ENCODE measurements around the gene ETV3L. TPM values are rescaled to one million over a fixed set of nuclear protein-coding genes. Genes with fewer than 3 reads are reported as not detected.

ETV3L gene
- total RNA-seq, 1 experiment from 2014 or later, result not detected

- no TSS peak for BruUV-seq (replicated peaks)
- POLR2A ChIA-PET, result no interaction called here
- H3K36me3 Mint-ChIP-seq (ENCODE audit: insufficient read depth, unreplicated experiment), result no peaks in the 10 kb centered on the region
- no peak overlapping the region for H3K27ac Mint-ChIP-seq (ENCODE audit: low read depth, unreplicated experiment)
- TF ChIP-seq, protein P1, sequence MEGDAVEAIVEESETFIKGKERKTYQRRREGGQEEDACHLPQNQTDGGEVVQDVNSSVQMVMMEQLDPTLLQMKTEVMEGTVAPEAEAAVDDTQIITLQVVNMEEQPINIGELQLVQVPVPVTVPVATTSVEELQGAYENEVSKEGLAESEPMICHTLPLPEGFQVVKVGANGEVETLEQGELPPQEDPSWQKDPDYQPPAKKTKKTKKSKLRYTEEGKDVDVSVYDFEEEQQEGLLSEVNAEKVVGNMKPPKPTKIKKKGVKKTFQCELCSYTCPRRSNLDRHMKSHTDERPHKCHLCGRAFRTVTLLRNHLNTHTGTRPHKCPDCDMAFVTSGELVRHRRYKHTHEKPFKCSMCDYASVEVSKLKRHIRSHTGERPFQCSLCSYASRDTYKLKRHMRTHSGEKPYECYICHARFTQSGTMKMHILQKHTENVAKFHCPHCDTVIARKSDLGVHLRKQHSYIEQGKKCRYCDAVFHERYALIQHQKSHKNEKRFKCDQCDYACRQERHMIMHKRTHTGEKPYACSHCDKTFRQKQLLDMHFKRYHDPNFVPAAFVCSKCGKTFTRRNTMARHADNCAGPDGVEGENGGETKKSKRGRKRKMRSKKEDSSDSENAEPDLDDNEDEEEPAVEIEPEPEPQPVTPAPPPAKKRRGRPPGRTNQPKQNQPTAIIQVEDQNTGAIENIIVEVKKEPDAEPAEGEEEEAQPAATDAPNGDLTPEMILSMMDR (IDR thresholded peaks at IDR 0.05; ENCODE audit: unreplicated experiment), result no peak
- intact Hi-C loops (cut with micrococcal nuclease), result no loop called here
- DNase-seq (ENCODE audit: unreplicated experiment), result no peak
- no peaks in the 10 kb centered on the region for H3K27me3 Mint-ChIP-seq (ENCODE audit: insufficient read depth, unreplicated experiment)
- no peaks in the 10 kb centered on the region for H3K4me1 Mint-ChIP-seq (ENCODE audit: insufficient read depth, unreplicated experiment)
- H3K9me3 Mint-ChIP-seq (ENCODE audit: unreplicated experiment), result no peaks in the 10 kb centered on the region
- no peak overlapping the region for H3K4me3 Mint-ChIP-seq (ENCODE audit: unreplicated experiment)
- CTCF ChIA-PET, result interaction anchor here (1.5 to 19.9 kb wide), 3 partner anchors 9 to 59 kb away, joined by 6 to 805 read pairs (median 419); no protein-coding TSS in a partner anchor
These were observed 45.5 kb upstream of the ETV3L start for GRCh38 chr1:157145076-157145475.

DNA sequence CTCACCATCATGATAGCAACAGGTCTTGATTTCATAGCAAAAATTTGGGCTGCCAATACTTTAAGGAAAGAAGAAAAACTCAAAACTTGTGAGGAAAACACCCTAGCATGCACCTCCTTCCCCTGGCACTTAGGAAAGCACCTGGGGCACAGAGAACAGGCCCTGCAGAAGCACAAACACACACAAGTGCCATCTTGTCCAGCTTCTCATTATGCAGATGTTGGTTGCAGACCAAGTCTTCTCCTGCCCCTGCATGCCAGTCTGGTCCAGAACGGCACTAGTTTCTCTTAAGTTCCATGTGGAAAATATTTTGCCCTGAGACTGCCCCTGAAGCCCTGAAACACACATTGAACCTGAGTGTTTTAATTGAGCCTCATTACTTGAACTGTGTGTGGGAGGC lies 44.9 kb upstream of the ETV3L start:
- CTCF ChIA-PET, result interaction anchor here (0.8 to 19.9 kb wide), 4 partner anchors 8 to 70 kb away, joined by 3 to 805 read pairs (median 212); no protein-coding TSS in a partner anchor
- DNase-seq (ENCODE audit: unreplicated experiment), result no peak
- Mint-ChIP-seq H3K9me3 (ENCODE audit: unreplicated experiment) (no peaks in the 10 kb centered on the region), H3K4me3 (ENCODE audit: unreplicated experiment) (no peak overlapping the region), H3K36me3 (ENCODE audit: insufficient read depth, unreplicated experiment) (no peaks in the 10 kb centered on the region), H3K27me3 (ENCODE audit: insufficient read depth, unreplicated experiment) (no peaks in the 10 kb centered on the region), H3K4me1 (ENCODE audit: insufficient read depth, unreplicated experiment) (no peaks in the 10 kb centered on the region), H3K27ac (ENCODE audit: low read depth, unreplicated experiment) (no peak overlapping the region)
- TF ChIP-seq, protein P1 (IDR thresholded peaks at IDR 0.05; ENCODE audit: unreplicated experiment), result no peak
- intact Hi-C loops (cut with micrococcal nuclease), result no loop called here
- POLR2A ChIA-PET, result interaction anchor here (0.8 kb wide), 1 partner anchor 11 kb away, joined by 4 read pairs; no protein-coding TSS in a partner anchor
- BruUV-seq (replicated peaks), result no TSS peak

DNA sequence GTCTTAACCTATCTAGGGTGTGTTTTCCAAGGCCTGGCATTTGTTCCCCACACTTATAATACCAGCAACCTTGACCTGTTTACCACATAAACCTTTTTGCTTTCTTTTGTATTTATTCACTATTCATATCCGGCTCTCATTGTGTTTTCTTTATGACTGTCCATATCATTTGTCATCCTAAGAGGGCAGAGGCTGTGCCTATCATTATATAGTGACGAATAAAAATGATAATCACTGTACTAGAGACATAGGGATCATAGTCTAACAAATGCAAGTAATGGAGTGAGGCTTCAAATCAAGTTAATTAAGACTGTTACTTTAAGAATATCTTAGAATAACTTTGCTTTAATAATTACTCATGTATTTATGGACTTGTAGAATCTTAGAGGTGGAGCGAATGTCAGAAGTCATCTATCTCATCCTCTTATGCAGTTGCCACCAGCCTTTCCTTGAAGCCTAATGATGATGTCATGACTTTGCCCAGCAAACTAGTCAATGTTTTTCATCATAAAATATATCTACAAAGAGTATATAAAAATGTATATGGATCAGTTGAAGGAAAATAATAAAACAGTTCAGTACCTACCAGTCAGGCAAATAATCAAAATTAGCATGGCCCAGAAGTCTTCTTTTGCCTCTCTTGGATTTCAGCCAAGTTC lies 43.3 kb upstream of the ETV3L start:
- Mint-ChIP-seq H3K4me1 (ENCODE audit: insufficient read depth, unreplicated experiment) (peaks cover 8% of the 10 kb centered on the region), H3K9me3 (ENCODE audit: unreplicated experiment) (no peaks in the 10 kb centered on the region), H3K4me3 (ENCODE audit: unreplicated experiment) (no peak overlapping the region), H3K27me3 (ENCODE audit: insufficient read depth, unreplicated experiment) (no peaks in the 10 kb centered on the region), H3K27ac (ENCODE audit: low read depth, unreplicated experiment) (no peak overlapping the region), H3K36me3 (ENCODE audit: insufficient read depth, unreplicated experiment) (no peaks in the 10 kb centered on the region)
- ChIA-PET POLR2A (interaction anchor here (1.2 to 2.0 kb wide), 2 partner anchors 10 to 55 kb away, joined by 3 to 7 read pairs; no protein-coding TSS in a partner anchor), CTCF (interaction anchor here (0.6 to 19.9 kb wide), 8 partner anchors 9 to 379 kb away, joined by 3 to 419 read pairs (median 3); no protein-coding TSS in a partner anchor)
- intact Hi-C loops (cut with micrococcal nuclease), result no loop called here
- BruUV-seq (replicated peaks), result no TSS peak
- TF ChIP-seq, protein P1 (IDR thresholded peaks at IDR 0.05; ENCODE audit: unreplicated experiment), result no peak
- DNase-seq (ENCODE audit: unreplicated experiment), result no peak

DNA sequence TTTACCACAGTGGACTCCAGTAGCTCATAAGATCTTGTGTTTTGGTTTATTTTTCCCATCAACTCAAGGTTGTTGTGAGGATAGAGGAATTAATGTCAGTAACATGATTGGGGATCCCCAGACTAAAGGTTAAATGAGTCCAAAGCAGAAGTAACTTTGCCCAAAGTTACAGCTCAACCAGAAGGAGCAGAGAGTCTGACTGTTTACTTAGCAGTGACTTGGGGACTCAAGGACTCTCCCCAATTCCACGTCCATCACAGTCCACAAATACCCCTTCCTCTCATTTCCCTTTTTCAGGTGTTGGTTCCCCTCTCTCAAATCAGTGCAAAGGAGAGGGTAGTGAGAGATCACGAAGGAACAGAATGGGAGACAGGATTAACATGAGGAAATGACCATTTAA lies 42.6 kb upstream of the ETV3L start:
- TF ChIP-seq, protein P1 (IDR thresholded peaks at IDR 0.05; ENCODE audit: unreplicated experiment), result no peak
- Mint-ChIP-seq H3K4me1 (ENCODE audit: insufficient read depth, unreplicated experiment) (peaks cover 10% of the 10 kb centered on the region), H3K36me3 (ENCODE audit: insufficient read depth, unreplicated experiment) (peaks cover 5% of the 10 kb centered on the region), H3K27me3 (ENCODE audit: insufficient read depth, unreplicated experiment) (no peaks in the 10 kb centered on the region), H3K4me3 (ENCODE audit: unreplicated experiment) (no peak overlapping the region), H3K9me3 (ENCODE audit: unreplicated experiment) (no peaks in the 10 kb centered on the region), H3K27ac (ENCODE audit: low read depth, unreplicated experiment) (no peak overlapping the region)
- ChIA-PET CTCF (interaction anchor here (0.6 to 19.9 kb wide), 8 partner anchors 9 to 353 kb away, joined by 3 to 419 read pairs (median 3); no protein-coding TSS in a partner anchor), POLR2A (interaction anchor here (1.2 to 2.0 kb wide), 2 partner anchors 11 to 54 kb away, joined by 3 to 7 read pairs; no protein-coding TSS in a partner anchor)
- intact Hi-C loops (cut with micrococcal nuclease), result no loop called here
- BruUV-seq (replicated peaks), result no TSS peak
- no peak for DNase-seq (ENCODE audit: unreplicated experiment)
